ENCODE results near the gene EPB41L1.
"Not testable (repeated sequence)": the region's sequence is repeated elsewhere in the genome, so short reads cannot be mapped to it uniquely, and the experiment has no call there.

Gene EPB41L1

GRCh38 chr20:36135159-36135558 is 19.4 kb upstream of the EPB41L1 start:
- POLR2A ChIA-PET, result no interaction called here

GRCh38 chr20:36135821-36136220 is 18.7 kb upstream of the EPB41L1 start:
- no peak overlapping the region for H3K27ac ChIP-seq (ENCODE audit: insufficient read depth in 1 of 2, low read depth in 1 of 2, low read length in 2 of 2, poor library complexity in 1 of 2, severe bottlenecking in 2 of 2)
- WGBS (ENCODE audit: insufficient coverage), result 93% methylated on average over 2 of the region's 3 CpGs
- no peak for DNase-seq
- H3K9me3 ChIP-seq (ENCODE audit: control extremely low read depth in 1 of 5, control insufficient read depth in 4 of 5, insufficient read depth in 2 of 5, low read depth in 1 of 5, low read length in 4 of 5), result no peaks in the 10 kb centered on the region
- no peaks in the 10 kb centered on the region for H3K27me3 ChIP-seq (replicated peaks in 2 of 5; ENCODE audit: control insufficient read depth in 4 of 5, insufficient read depth in 5 of 5, low read length in 4 of 5)
- ChIA-PET CTCF (interaction anchor here (0.6 to 14.7 kb wide), 5 partner anchors 39 to 182 kb away, joined by 3 to 292 read pairs (median 4); partner anchors contain the start of gene SCAND1), POLR2A (no interaction called here)
- no peaks in the 10 kb centered on the region for H3K4me1 ChIP-seq (ENCODE audit: control extremely low read depth in 1 of 4, control insufficient read depth in 4 of 4, insufficient read depth in 4 of 4, low read length in 3 of 4)
- no peaks in the 10 kb centered on the region for H3K36me3 ChIP-seq (ENCODE audit: control insufficient read depth in 4 of 4, insufficient read depth in 4 of 4, low read length in 3 of 4)
- no peak overlapping the region for H3K4me3 ChIP-seq (ENCODE audit: control insufficient read depth in 1 of 7, extremely low read depth in 1 of 7, insufficient read depth in 4 of 7, low read depth in 2 of 7, low read length in 6 of 7)

More at GRCh38 chr20:36135159-36135558, 19.4 kb upstream of the EPB41L1 start:
- Histone ChIP-seq H3K27ac (ENCODE audit: insufficient read depth in 1 of 2, low read depth in 1 of 2, low read length in 2 of 2, poor library complexity in 1 of 2, severe bottlenecking in 2 of 2) (no peak overlapping the region), H3K9me3 (ENCODE audit: control extremely low read depth in 1 of 5, control insufficient read depth in 4 of 5, insufficient read depth in 2 of 5, low read depth in 1 of 5, low read length in 4 of 5) (no peaks in the 10 kb centered on the region), H3K4me3 (ENCODE audit: control insufficient read depth in 1 of 7, extremely low read depth in 1 of 7, insufficient read depth in 4 of 7, low read depth in 2 of 7, low read length in 6 of 7) (no peak overlapping the region), H3K36me3 (ENCODE audit: control insufficient read depth in 4 of 4, insufficient read depth in 4 of 4, low read length in 3 of 4) (no peaks in the 10 kb centered on the region), H3K4me1 (ENCODE audit: control extremely low read depth in 1 of 4, control insufficient read depth in 4 of 4, insufficient read depth in 4 of 4, low read length in 3 of 4) (no peaks in the 10 kb centered on the region), H3K27me3 (replicated peaks in 2 of 5; ENCODE audit: control insufficient read depth in 4 of 5, insufficient read depth in 5 of 5, low read length in 4 of 5) (no peaks in the 10 kb centered on the region)
- 100% methylated on average over 2 of the region's 6 CpGs for WGBS (ENCODE audit: insufficient coverage)
- no peak for DNase-seq
- CTCF ChIA-PET, result interaction anchor here (1.5 to 14.7 kb wide), 2 partner anchors 124 to 141 kb away, joined by 6 to 292 read pairs; no protein-coding TSS in a partner anchor

- WGBS (ENCODE audit: insufficient coverage), result 91% methylated on average over 9 of the region's 11 CpGs
- POLR2A ChIA-PET, result not testable (repeated sequence)
Measured at GRCh38 chr20:36137313-36137712, 17.2 kb upstream of the EPB41L1 start.

GRCh38 chr20:36141310-36141709 is 13.2 kb upstream of the EPB41L1 start:
- WGBS (ENCODE audit: insufficient coverage), result 83% methylated on average over 2 of the region's 2 CpGs
- no peak for DNase-seq
- ChIA-PET CTCF (interaction anchor here (14.7 kb wide), 1 partner anchor 147 kb away, joined by 292 read pairs; no protein-coding TSS in a partner anchor), POLR2A (no interaction called here)
- H3K36me3 ChIP-seq (ENCODE audit: control insufficient read depth in 4 of 4, insufficient read depth in 4 of 4, low read length in 3 of 4), result no peaks in the 10 kb centered on the region
- peaks cover 0 to 5% (median 0%) of the 10 kb centered on the region in 5 experiments for H3K27me3 ChIP-seq (replicated peaks in 2 of 5; ENCODE audit: control insufficient read depth in 4 of 5, insufficient read depth in 5 of 5, low read length in 4 of 5)
- peaks cover 2 to 9% (median 8%) of the 10 kb centered on the region in 4 experiments for H3K4me1 ChIP-seq (ENCODE audit: control extremely low read depth in 1 of 4, control insufficient read depth in 4 of 4, insufficient read depth in 4 of 4, low read length in 3 of 4)
- H3K27ac ChIP-seq (ENCODE audit: insufficient read depth in 1 of 2, low read depth in 1 of 2, low read length in 2 of 2, poor library complexity in 1 of 2, severe bottlenecking in 2 of 2), result no peak overlapping the region
- H3K9me3 ChIP-seq (ENCODE audit: control extremely low read depth in 1 of 5, control insufficient read depth in 4 of 5, insufficient read depth in 2 of 5, low read depth in 1 of 5, low read length in 4 of 5), result no peaks in the 10 kb centered on the region
- H3K4me3 ChIP-seq (ENCODE audit: control insufficient read depth in 1 of 7, extremely low read depth in 1 of 7, insufficient read depth in 4 of 7, low read depth in 2 of 7, low read length in 6 of 7), result no peak overlapping the region

More at GRCh38 chr20:36137313-36137712, 17.2 kb upstream of the EPB41L1 start:
- H3K36me3 ChIP-seq (ENCODE audit: control insufficient read depth in 4 of 4, insufficient read depth in 4 of 4, low read length in 3 of 4); H3K9me3 ChIP-seq (ENCODE audit: control extremely low read depth in 1 of 5, control insufficient read depth in 4 of 5, insufficient read depth in 2 of 5, low read depth in 1 of 5, low read length in 4 of 5); H3K27me3 ChIP-seq (replicated peaks in 2 of 5; ENCODE audit: control insufficient read depth in 4 of 5, insufficient read depth in 5 of 5, low read length in 4 of 5); H3K4me1 ChIP-seq (ENCODE audit: control extremely low read depth in 1 of 4, control insufficient read depth in 4 of 4, insufficient read depth in 4 of 4, low read length in 3 of 4); H3K4me3 ChIP-seq (ENCODE audit: control insufficient read depth in 1 of 7, extremely low read depth in 1 of 7, insufficient read depth in 4 of 7, low read depth in 2 of 7, low read length in 6 of 7); H3K27ac ChIP-seq (ENCODE audit: insufficient read depth in 1 of 2, low read depth in 1 of 2, low read length in 2 of 2, poor library complexity in 1 of 2, severe bottlenecking in 2 of 2): not testable (repeated sequence)
- DNase-seq, result peak in 1 of 3 donors; percentile 29
- CTCF ChIA-PET, result interaction anchor here (0.7 to 14.7 kb wide), 7 partner anchors 15 to 1156 kb away, joined by 3 to 292 read pairs (median 7); partner anchors contain the start of gene SCAND1

DNA sequence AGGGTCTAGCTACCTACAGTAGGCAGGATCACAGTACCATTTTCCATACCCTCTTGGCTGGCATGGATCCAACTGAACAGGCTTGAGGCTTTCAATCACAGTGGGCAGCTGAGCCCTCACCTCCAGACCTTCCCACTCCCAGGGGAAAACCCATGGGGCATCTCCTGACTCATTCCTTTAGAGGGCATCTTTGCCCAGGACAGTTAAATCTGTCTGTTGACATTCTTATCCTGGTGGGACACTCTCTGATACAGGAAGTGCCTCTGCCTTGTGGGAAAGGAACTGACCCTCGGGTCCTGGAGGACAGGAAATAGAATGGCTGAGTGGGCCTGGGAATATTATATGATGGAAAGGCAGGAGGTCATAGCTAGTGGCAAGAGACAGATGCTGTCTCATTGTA is 10.2 kb upstream of the EPB41L1 start:
- no peak for DNase-seq
- no peak overlapping the region for H3K4me3 ChIP-seq (ENCODE audit: control insufficient read depth in 1 of 7, extremely low read depth in 1 of 7, insufficient read depth in 4 of 7, low read depth in 2 of 7, low read length in 6 of 7)
- peaks cover 0 to 7% (median 0%) of the 10 kb centered on the region in 5 experiments for H3K27me3 ChIP-seq (replicated peaks in 2 of 5; ENCODE audit: control insufficient read depth in 4 of 5, insufficient read depth in 5 of 5, low read length in 4 of 5)
- ChIA-PET POLR2A (no interaction called here), CTCF (interaction anchor here (1.3 to 14.7 kb wide), 5 partner anchors 12 to 150 kb away, joined by 3 to 292 read pairs (median 5); no protein-coding TSS in a partner anchor)
- 57% methylated on average over 1 of the region's 1 CpG for WGBS (ENCODE audit: insufficient coverage)
- no peaks in the 10 kb centered on the region for H3K36me3 ChIP-seq (ENCODE audit: control insufficient read depth in 4 of 4, insufficient read depth in 4 of 4, low read length in 3 of 4)
- H3K27ac ChIP-seq (ENCODE audit: insufficient read depth in 1 of 2, low read depth in 1 of 2, low read length in 2 of 2, poor library complexity in 1 of 2, severe bottlenecking in 2 of 2), result no peak overlapping the region
- peaks cover 2 to 10% (median 8%) of the 10 kb centered on the region in 4 experiments for H3K4me1 ChIP-seq (ENCODE audit: control extremely low read depth in 1 of 4, control insufficient read depth in 4 of 4, insufficient read depth in 4 of 4, low read length in 3 of 4)
- H3K9me3 ChIP-seq (ENCODE audit: control extremely low read depth in 1 of 5, control insufficient read depth in 4 of 5, insufficient read depth in 2 of 5, low read depth in 1 of 5, low read length in 4 of 5), result no peaks in the 10 kb centered on the region

DNA sequence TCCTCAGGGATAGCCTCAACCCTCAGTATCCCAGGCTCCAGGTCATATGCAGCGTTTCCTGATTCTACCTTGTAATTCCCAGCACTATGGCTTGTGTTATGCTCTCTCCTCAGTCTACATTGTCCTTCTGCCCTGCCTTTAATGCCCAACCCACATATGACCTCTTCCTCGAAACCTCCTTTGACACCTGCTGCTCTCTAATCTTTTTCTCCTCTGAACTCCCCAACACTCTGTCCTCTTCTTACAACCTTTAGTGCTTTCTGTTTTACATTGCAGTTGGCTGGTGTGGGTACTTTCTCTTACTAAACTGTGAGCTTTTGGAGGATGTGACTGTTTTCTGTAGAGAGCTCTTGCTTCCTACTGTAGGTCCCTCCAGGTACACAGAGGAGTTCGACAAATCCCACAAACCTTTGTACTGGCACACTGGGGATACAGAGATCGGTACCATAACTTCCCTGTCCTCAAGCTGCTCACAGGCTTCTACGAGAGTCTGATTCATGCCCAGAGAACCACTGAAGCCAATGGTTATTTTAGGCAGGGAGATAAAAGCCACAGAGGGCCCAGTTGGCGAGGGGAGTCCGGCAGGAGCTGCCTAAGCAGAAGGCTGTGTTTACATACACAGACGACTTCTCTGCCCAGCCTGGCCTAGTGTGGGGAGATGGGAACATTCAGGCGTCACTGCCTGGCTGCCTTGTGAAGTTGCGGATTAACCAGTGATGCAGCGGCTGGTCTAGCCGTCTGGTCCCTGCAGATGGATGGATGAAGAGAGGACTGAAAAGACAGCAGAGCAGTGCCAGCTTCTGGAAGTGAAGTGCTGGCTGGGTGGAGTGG is 8.4 kb upstream of the EPB41L1 start:
- no peak overlapping the region for H3K27ac ChIP-seq (ENCODE audit: insufficient read depth in 1 of 2, low read depth in 1 of 2, low read length in 2 of 2, poor library complexity in 1 of 2, severe bottlenecking in 2 of 2)
- ChIA-PET POLR2A (no interaction called here), CTCF (interaction anchor here (1.0 to 14.7 kb wide), 5 partner anchors 10 to 192 kb away, joined by 3 to 292 read pairs (median 6); partner anchors contain the start of gene SCAND1)

GRCh38 chr20:36147690-36148089 is 6.8 kb upstream of the EPB41L1 start:
- no peak for DNase-seq
- POLR2A ChIA-PET, result no interaction called here
- 92% methylated on average over 2 of the region's 3 CpGs for WGBS (ENCODE audit: insufficient coverage)
- no peak overlapping the region for H3K27ac ChIP-seq (ENCODE audit: insufficient read depth in 1 of 2, low read depth in 1 of 2, low read length in 2 of 2, poor library complexity in 1 of 2, severe bottlenecking in 2 of 2)
- CTCF ChIA-PET, result interaction anchor here (1.5 to 2.9 kb wide), 4 partner anchors 10 to 171 kb away, joined by 3 to 12 read pairs (median 6); no protein-coding TSS in a partner anchor
- peaks cover 2 to 10% (median 5%) of the 10 kb centered on the region in 4 experiments for H3K4me1 ChIP-seq (ENCODE audit: control extremely low read depth in 1 of 4, control insufficient read depth in 4 of 4, insufficient read depth in 4 of 4, low read length in 3 of 4)
- H3K36me3 ChIP-seq (ENCODE audit: control insufficient read depth in 4 of 4, insufficient read depth in 4 of 4, low read length in 3 of 4), result no peaks in the 10 kb centered on the region
- peaks cover 0 to 12% (median 0%) of the 10 kb centered on the region in 5 experiments for H3K27me3 ChIP-seq (replicated peaks in 2 of 5; ENCODE audit: control insufficient read depth in 4 of 5, insufficient read depth in 5 of 5, low read length in 4 of 5)
- no peaks in the 10 kb centered on the region for H3K9me3 ChIP-seq (ENCODE audit: control extremely low read depth in 1 of 5, control insufficient read depth in 4 of 5, insufficient read depth in 2 of 5, low read depth in 1 of 5, low read length in 4 of 5)
- H3K4me3 ChIP-seq (ENCODE audit: control insufficient read depth in 1 of 7, extremely low read depth in 1 of 7, insufficient read depth in 4 of 7, low read depth in 2 of 7, low read length in 6 of 7), result no peak overlapping the region

More for the DNA sequence above, 8.4 kb upstream of the EPB41L1 start:
- H3K9me3 ChIP-seq (ENCODE audit: control extremely low read depth in 1 of 5, control insufficient read depth in 4 of 5, insufficient read depth in 2 of 5, low read depth in 1 of 5, low read length in 4 of 5), result no peaks in the 10 kb centered on the region
- no peaks in the 10 kb centered on the region for H3K36me3 ChIP-seq (ENCODE audit: control insufficient read depth in 4 of 4, insufficient read depth in 4 of 4, low read length in 3 of 4)
- H3K4me3 ChIP-seq (ENCODE audit: control insufficient read depth in 1 of 7, extremely low read depth in 1 of 7, insufficient read depth in 4 of 7, low read depth in 2 of 7, low read length in 6 of 7), result no peak overlapping the region
- WGBS (ENCODE audit: insufficient coverage), result 90% methylated on average over 8 of the region's 12 CpGs
- peaks cover 2 to 14% (median 8%) of the 10 kb centered on the region in 4 experiments for H3K4me1 ChIP-seq (ENCODE audit: control extremely low read depth in 1 of 4, control insufficient read depth in 4 of 4, insufficient read depth in 4 of 4, low read length in 3 of 4)
- H3K27me3 ChIP-seq (replicated peaks in 2 of 5; ENCODE audit: control insufficient read depth in 4 of 5, insufficient read depth in 5 of 5, low read length in 4 of 5), result peaks cover 0 to 10% (median 0%) of the 10 kb centered on the region in 5 experiments
- no peak for DNase-seq

Data from common myeloid progenitor, CD34-positive (primary cell).